ENCODE measurements around the gene TIGD1. TPM values are rescaled to one million over a fixed set of nuclear protein-coding genes. Genes with fewer than 3 reads are reported as not detected.

The TIGD1 gene
- total RNA-seq, 1 donor, result 5.2 TPM

GRCh38 chr2:232540441-232541041, 9.8 kb downstream of the TIGD1 start:
- DNase-seq (ENCODE audit: low read depth), result no peak
- H3K4me3 ChIP-seq (ENCODE audit: low read depth, low read length), result no peak overlapping the region
- no peak for TF ChIP-seq CTCF (IDR thresholded peaks at IDR 0.05; ENCODE audit: insufficient read depth, low read depth, low read length)

GRCh38 chr2:232539298-232540231, 10.8 kb downstream of the TIGD1 start, which contains the start of gene CHRNG:
TSS of gene CHRNG (plus strand) at chr2:232539692. CDS start at chr2:232539748, 56 bp downstream.
- no peak for TF ChIP-seq CTCF (IDR thresholded peaks at IDR 0.05; ENCODE audit: insufficient read depth, low read depth, low read length)
- DNase-seq (ENCODE audit: low read depth), result no peak
- H3K4me3 ChIP-seq (ENCODE audit: low read depth, low read length), result no peak within 1 kb of the TSS

- TF ChIP-seq CTCF (IDR thresholded peaks at IDR 0.05; ENCODE audit: insufficient read depth, low read depth, low read length), result no peak
- no peak overlapping the region for H3K4me3 ChIP-seq (ENCODE audit: low read depth, low read length)
- no peak for DNase-seq (ENCODE audit: low read depth)
These were observed 11.7 kb downstream of the TIGD1 start for GRCh38 chr2:232538671-232539070.

- no peak for DNase-seq (ENCODE audit: low read depth)
- H3K4me3 ChIP-seq (ENCODE audit: low read depth, low read length), result no peak overlapping the region
- TF ChIP-seq CTCF (IDR thresholded peaks at IDR 0.05; ENCODE audit: insufficient read depth, low read depth, low read length), result no peak
These were observed 12.9 kb downstream of the TIGD1 start for GRCh38 chr2:232537499-232537898.

GRCh38 chr2:232537079-232537478, 13.3 kb downstream of the TIGD1 start:
- peak; percentile 29 for TF ChIP-seq CTCF (IDR thresholded peaks at IDR 0.05; ENCODE audit: insufficient read depth, low read depth, low read length)
- DNase-seq (ENCODE audit: low read depth), result no peak
- no peak overlapping the region for H3K4me3 ChIP-seq (ENCODE audit: low read depth, low read length)

GRCh38 chr2:232535761-232536530, 14.4 kb downstream of the TIGD1 start:
- TF ChIP-seq CTCF (IDR thresholded peaks at IDR 0.05; ENCODE audit: insufficient read depth, low read depth, low read length), result no peak
- H3K4me3 ChIP-seq (ENCODE audit: low read depth, low read length), result no peak overlapping the region
- DNase-seq (ENCODE audit: low read depth), result no peak

Measured in fibroblast of villous mesenchyme (primary cell).